Peyer's patch (tissue), 4 donors: ENCODE measurements around the gene SURF2.

ENCODE experiments used
- CTCF ChIP-seq, 6 experiments: fragments of 450-650 bp in 4 of 6; fragments of 200-600 bp in 2 of 6; sonication (generic) in 1 of 6; IDR thresholded peaks; one replicate each; pipeline ENCODE4 v1.5.1; 2017 to 2019; ENCODE audit warnings: antibody characterized with exemption in 6 of 6, mild to moderate bottlenecking in 3 of 6, moderate library complexity in 1 of 6
- POLR2A ChIP-seq, 2 donors: fragments of 450-650 bp; IDR thresholded peaks; one replicate each; pipeline ENCODE4 v1.5.1; 2017; ENCODE audit warnings: antibody characterized with exemption in 2 of 2, mild to moderate bottlenecking in 2 of 2, moderate library complexity in 2 of 2

- TF ChIP-seq CTCF (IDR thresholded peaks at IDR 0.05) (peak in 5 of 6 experiments; percentile 6 to 37 (median 30)), POLR2A (IDR thresholded peaks at IDR 0.05) (peak; percentile 82)
Measured at GRCh38 chr9:133347985-133348717, 8.2 kb upstream of the SURF2 start, which contains the start of the genes MED22 and RPL7A.
